Right ventricle myocardium superior (tissue), 1 donor: ENCODE data around the gene MAML2. TPM values are rescaled to one million over a fixed set of nuclear protein-coding genes. Genes with fewer than 3 reads are reported as not detected.

ENCODE experiments used
- ATAC-seq: fragments of 200-7000 bp; cut with Tn5 transposase; one replicate; pipeline ENCODE4 v1.9.1; 2020; ENCODE audit warnings: mild to moderate bottlenecking; ENCODE audit not compliant: poor library complexity
- DNase-seq: peaks from one replicate; pipeline ENCODE4 v3.0.0-alpha.2; 2020
- intact Hi-C: fragments of 100-400 bp; cut with DNase I; formaldehyde crosslinking; loops from one replicate; pipeline ENCODE4 v1.11.2; 2022
- total RNA-seq: library from RNA; stranded (reverse); fragmentation: NEBNext Ultra II Directional; extraction: Animal tissue kit (Norgen Biotek cat#: 25700); gene quantifications from one replicate; pipeline ENCODE4 v1.2.1, GENCODE V29; 2021
- donor health status: DM: no; HTN: yes; CAD: no; lungs with severe emphysema.

MAML2 gene
- total RNA-seq, 1 donor from 2014 or later = 4.5 TPM

DNA sequence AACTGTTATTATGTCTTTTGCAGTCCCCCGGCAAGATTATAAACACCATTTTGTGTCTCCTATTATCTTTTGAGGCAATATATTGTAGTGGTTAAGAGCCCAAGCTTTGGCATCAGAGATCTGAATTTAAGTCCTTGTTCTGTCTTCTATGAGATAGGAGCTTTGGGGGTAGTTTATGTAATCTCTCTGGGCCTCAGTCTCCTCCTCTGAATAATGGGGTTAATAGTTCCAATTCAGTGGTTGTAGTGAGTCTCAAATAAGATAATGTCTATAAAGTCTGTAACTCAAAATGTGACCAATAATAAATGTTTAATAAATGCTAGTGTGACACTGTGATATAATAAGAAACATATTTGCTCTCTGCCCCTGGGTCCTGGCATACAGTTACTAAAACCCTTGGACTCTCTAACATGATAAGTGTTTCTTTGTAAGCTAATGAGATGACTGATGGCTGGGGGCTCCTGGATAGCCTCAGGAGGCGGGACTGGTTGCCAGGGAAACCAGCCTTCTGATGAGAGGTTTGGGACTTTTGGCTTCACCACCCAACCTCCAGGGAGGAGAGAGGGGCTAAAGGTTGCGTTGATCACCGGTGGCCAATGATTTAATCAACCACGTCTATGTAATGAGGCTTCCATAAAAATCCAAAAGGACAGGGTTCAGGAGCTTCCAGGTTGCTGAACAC is 235.7 kb downstream of the MAML2 start:
- ATAC-seq (no peak), DNase-seq (no peak)
- intact Hi-C loops = no loop called here

DNA sequence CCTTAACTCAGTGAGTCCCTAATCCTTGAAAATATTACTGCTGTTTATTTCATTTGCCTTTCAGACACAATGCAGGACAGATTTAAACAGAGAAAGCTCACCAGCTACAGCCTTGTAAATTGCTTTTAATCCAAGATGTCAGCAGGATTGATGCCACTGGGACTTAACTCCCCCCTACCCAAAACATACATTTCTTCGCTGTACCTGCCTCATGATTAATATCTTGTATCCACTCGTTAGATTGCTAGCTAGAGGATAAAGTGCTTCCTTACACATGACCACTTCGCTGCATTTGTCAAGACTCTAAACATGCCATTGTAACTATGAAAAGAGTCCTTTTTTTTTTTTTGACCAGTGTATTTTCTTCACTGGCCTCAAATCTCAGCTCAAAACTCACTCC is 236.3 kb downstream of the MAML2 start:
- intact Hi-C loops = no loop called here
- DNase-seq (no peak), ATAC-seq (no peak)

DNA sequence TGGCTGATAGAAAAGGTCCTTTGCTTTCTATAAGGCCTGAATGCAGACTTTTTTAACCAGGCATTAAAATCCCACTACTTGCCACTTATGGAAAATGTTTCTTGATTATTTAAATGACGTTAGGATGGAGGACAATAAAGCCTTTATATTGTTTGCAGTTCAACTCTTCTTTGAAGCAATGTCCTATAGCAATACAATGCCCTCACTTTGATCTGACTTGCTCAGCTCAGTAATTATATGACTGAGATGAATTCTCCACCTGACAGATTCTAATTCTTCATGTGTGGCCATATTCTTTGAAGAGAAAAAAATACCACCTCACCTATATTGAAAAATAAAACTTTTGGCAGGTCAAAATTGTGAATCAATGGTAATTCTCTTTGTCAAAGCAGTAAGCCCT is 237.1 kb downstream of the MAML2 start:
- DNase-seq = no peak
- intact Hi-C loops = no loop called here
- no peak for ATAC-seq

DNA sequence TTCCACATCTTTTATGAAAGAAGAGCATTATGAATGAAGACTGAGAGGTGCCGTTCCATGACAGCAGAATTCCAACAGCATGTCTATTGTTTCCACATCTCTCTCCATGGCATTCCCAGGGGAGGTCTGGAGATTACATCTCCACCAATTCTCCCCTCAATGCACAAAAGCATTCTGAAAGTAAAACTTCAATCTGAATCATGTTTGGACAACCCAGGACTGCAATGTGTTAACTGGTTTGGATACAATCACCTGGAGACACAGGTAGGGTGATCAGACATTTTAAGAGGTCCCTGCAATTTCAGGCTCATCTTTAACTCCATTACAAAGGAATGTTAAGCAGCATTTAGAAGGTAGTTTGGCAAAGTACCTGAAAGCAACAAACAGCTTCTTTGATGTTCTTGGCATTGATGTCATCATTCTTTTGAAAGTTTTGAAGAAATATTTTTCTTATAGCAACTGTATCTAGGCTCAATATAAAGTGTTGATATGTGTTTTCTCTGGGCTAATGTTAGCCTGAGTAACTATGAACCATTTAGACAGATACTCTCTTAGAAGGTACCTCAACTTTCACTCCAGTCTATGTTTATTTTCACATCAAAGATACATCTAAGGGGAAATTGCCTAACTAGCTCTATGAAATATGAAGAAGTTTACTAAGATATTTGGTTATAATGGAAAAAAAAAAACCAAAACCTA is 237.6 kb downstream of the MAML2 start:
- intact Hi-C loops = no loop called here
- DNase-seq (no peak), ATAC-seq (no peak)

DNA sequence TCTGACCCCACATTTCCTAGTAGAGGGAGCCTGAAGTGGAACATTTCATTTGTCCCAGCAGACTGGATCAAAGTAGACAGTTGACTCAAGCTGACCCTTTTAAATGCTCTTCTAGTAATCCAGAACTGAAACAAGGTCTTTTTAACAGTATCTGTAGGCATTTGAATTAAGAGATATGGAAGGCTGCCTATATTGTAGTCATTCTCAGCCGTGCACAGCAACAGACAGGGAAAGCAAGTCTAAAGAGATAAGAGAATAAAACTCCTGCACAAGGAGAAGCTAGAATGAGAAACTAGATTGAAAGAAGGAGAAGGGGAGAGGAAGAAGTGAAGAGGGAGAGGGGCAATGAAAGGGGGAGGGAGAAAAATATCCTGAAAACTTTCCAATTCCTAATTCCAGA is 238.5 kb downstream of the MAML2 start:
- ATAC-seq = no peak
- DNase-seq = no peak
- intact Hi-C loops = no loop called here

GRCh38 chr11:96103721-96104120 is 239.3 kb downstream of the MAML2 start:
- ATAC-seq (no peak), DNase-seq (no peak)
- intact Hi-C loops = no loop called here

GRCh38 chr11:96103102-96103501 is 239.9 kb downstream of the MAML2 start:
- no peak for DNase-seq
- intact Hi-C loops = no loop called here
- no peak for ATAC-seq

GRCh38 chr11:96102664-96103078 is 240.3 kb downstream of the MAML2 start:
- no peak for DNase-seq
- intact Hi-C loops = no loop called here
- ATAC-seq = no peak

DNA sequence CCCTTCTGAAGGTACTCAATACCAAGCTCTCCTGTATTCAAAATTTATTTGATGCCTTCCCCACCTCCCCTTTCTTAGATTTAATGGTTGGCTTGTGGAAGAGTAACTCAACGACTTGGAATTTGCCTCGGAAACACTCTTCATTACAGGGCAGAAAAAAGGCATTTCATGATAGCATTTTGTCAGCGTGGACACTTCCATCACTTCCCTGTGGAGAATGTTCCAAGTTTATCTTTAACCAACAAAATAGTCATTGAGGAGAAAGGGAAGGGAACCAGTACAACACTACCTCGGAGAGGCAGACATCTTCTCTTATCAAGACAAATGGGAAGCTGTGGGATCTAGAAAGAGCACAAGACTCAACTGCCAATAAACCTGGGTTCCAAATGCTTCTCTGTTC is 241.8 kb downstream of the MAML2 start:
- DNase-seq (no peak), ATAC-seq (no peak)
- intact Hi-C loops = no loop called here

DNA sequence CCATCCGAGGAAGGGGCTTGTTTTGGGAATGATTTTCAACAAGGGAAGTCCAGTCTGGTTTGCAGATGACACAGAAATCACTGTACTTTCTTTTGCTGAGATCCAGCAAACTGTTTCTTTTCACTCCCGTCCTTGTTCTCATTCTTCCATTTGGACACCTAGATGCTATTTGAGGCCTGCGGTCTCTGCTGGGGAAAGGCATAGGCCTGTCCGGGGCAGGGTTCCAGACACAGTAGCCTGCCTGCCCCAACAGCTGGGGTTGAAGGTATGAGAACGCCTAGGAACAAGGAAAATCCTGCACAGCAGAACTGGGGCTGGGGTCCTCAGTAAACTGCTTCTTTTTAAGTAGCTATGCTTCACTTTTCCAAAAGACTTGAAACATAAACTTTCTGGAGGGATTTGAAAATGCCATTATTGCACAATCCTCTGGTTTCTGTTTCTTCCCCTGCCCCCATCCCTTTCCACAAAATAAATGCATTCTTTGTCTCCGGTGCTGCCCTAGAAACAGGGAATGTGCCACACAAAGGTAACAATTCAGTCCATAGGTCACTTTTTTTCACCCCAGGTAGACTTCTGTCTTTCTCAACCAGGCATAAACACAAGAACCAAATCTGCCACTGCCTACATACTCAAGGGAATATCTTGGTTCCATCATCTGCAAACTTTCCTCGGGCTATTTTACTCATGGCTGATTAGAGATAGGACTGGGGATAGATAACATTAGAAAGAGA is 244.3 kb downstream of the MAML2 start:
- intact Hi-C loops = no loop called here
- peak; percentile 59 for ATAC-seq
- DNase-seq = peak; percentile 40

DNA sequence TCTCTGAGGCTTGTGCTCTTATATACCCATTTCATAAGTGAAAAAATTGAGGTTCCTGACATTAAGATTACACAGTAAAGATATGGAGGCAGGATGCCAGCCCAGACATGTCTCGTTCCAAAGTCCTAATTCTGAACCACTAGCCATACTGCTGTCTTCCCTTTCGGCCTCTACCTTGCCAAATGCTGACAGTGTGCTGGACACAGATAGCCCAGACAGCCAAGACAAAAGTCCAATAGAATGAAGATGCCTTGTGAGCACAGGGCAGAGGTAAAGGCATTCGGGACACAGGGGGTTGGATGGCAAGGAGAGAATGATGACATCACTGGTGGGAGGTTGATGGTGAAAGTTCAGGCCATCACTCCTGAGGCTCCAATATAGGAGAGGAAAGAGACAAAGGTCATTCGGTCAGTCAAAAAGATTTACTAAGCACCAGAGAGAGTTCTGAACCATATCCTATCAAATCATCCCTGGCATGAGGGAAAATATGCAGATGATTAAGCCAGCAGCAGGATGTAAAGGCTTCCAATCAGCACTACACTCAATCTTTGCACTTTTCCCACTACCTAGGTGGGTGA is 245.1 kb downstream of the MAML2 start:
- no peak for ATAC-seq
- intact Hi-C loops = no loop called here
- DNase-seq = no peak

DNA sequence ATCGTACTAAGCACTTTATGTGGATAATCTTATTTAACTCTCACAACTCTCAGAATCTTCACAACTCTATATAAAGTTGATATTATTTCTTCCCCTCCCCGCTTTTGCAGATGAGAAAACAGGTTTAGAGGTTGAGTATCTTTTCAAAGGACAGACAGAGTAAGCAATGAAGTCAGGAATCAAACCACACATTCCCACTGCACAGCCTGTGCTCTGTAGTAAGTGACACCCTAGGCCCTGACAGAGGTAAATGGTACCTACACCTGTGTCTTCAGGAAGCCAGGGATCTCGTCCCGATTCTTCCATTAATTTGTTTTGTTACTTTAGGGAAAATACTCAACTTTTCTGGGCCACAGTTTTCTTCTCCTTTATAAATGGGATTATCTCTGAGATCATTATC is 246.6 kb downstream of the MAML2 start:
- intact Hi-C loops = no loop called here
- DNase-seq (no peak), ATAC-seq (no peak)

GRCh38 chr11:96095884-96096303 is 247.1 kb downstream of the MAML2 start:
- ATAC-seq (no peak), DNase-seq (no peak)
- intact Hi-C loops = no loop called here

- intact Hi-C loops = no loop called here
- no peak for ATAC-seq
- no peak for DNase-seq
Observed at GRCh38 chr11:96094156-96094555, 248.8 kb downstream of the MAML2 start.

- ATAC-seq = no peak
- DNase-seq = no peak
- intact Hi-C loops = no loop called here
Observed at GRCh38 chr11:96092511-96092910, 250.5 kb downstream of the MAML2 start.

GRCh38 chr11:96091476-96091875 is 251.5 kb downstream of the MAML2 start:
- no peak for DNase-seq
- intact Hi-C loops = no loop called here
- no peak for ATAC-seq

DNA sequence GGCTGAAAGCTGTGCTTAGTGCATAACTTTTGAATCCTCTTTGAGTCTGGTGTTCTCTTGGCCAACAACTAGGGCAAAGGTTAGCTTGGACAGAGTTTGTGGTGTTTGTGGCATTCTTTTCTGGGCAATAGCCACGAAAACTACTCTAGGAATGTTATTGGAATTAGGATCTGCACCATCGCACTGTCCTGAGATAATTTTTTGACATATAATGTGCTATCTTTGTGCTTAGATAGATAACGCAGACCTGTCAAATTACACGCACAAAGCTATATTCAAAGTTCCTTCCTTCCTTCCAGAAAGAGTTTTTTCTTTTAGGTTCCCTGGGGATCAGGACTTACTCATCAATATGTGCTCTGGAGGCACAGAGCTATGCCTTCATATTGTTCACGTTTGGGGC is 252.3 kb downstream of the MAML2 start:
- intact Hi-C loops = no loop called here
- ATAC-seq (no peak), DNase-seq (no peak)

DNA sequence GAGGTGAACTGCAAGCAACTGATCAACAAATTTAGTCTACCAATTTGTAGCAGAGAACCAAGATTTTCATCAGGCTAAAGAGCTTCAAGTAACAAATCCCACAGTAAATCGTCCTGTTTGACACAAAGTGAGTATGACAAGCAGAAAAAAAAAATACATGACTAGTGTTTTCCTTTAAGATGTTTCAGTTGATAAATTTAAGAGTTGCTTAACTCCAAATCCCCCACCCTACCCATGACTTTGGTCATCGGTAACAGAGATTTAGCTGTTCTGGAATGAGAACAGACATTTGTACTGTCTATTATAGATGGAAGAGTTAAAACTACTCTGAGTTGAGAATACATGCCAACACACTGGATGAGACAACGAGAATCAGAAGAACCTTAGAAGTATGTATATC is 254.1 kb downstream of the MAML2 start:
- ATAC-seq = no peak
- intact Hi-C loops = no loop called here
- DNase-seq = no peak

- intact Hi-C loops = no loop called here
- ATAC-seq = no peak
- no peak for DNase-seq
Observed at GRCh38 chr11:96086111-96086510, 256.9 kb downstream of the MAML2 start.
